HEK293 (cell line): ENCODE data around the gene TRMT112.

Experiments used
- CTCF ChIA-PET: fragments of 350-600 bp; formaldehyde crosslinking; extraction: SDS; loops from one replicate; lab custom pipeline; 2021; ENCODE audit warnings: antibody characterized with exemption; lab: Yijun Ruan, JAX
- POLR2A ChIA-PET: fragments of 300-600 bp; formaldehyde crosslinking; extraction: SDS; loops from one replicate; lab custom pipeline; 2020; ENCODE audit warnings: antibody characterized with exemption, inconsistent platforms; lab: Yijun Ruan, JAX
- H3K27ac ChIP-seq: fragments of 200-500 bp; sonication (Bioruptor generic); 2 replicates; pipeline ENCODE4 v1.5.1; 2014; ENCODE audit warnings: low read depth, low read length, control low read depth, inconsistent platforms; ENCODE audit errors: extremely low read depth
- H3K36me3 ChIP-seq, 2 experiments: fragments of 200-500 bp in 1 of 2; sonication (Bioruptor generic) in 1 of 2; 1 replicate in 1 of 2; 2 replicates in 1 of 2; pipeline ENCODE4 v1.5.1; 2014 to 2017; ENCODE audit warnings: inconsistent platforms in 2 of 2, low read length in 2 of 2; ENCODE audit not compliant: control insufficient read depth in 2 of 2, insufficient read depth in 1 of 2
- H3K4me1 ChIP-seq: fragments of 200-500 bp; sonication (Bioruptor generic); 2 replicates; pipeline ENCODE4 v1.5.1; 2014; ENCODE audit warnings: mild to moderate bottlenecking, low read length, inconsistent platforms; ENCODE audit not compliant: control insufficient read depth, insufficient read depth
- H3K4me3 ChIP-seq: 2 replicates; pipeline ENCODE4 v1.5.1; 2011; ENCODE audit warnings: low read depth, mild to moderate bottlenecking, control low read depth, low read length, moderate library complexity
- H3K9me3 ChIP-seq: fragments of 200-500 bp; sonication (Bioruptor generic); 2 replicates; pipeline ENCODE4 v1.5.1; 2014; ENCODE audit warnings: low read depth, low read length, inconsistent platforms; ENCODE audit not compliant: control insufficient read depth, insufficient read depth
- GLIS2 ChIP-seq: fragments of 450-650 bp; formaldehyde crosslinking; IDR thresholded peaks from 2 replicates; pipeline ENCODE4 v1.5.1; 2016; ENCODE audit warnings: missing biosample characterization, missing genetic modification characterization
- KLF1 ChIP-seq: fragments of 450-650 bp; formaldehyde crosslinking; IDR thresholded peaks from 2 replicates; pipeline ENCODE4 v1.5.1; 2016; ENCODE audit warnings: missing biosample characterization, missing genetic modification characterization
- KLF16 ChIP-seq: fragments of 450-650 bp; formaldehyde crosslinking; IDR thresholded peaks from 2 replicates; pipeline ENCODE4 v1.5.1; 2017; ENCODE audit warnings: missing biosample characterization, missing genetic modification characterization
- KLF17 ChIP-seq: fragments of 450-650 bp; formaldehyde crosslinking; IDR thresholded peaks from 2 replicates; pipeline ENCODE4 v1.5.1; 2016; ENCODE audit warnings: missing biosample characterization, missing genetic modification characterization
- KLF7 ChIP-seq: fragments of 450-650 bp; formaldehyde crosslinking; IDR thresholded peaks from 2 replicates; pipeline ENCODE4 v1.5.1; 2016; ENCODE audit warnings: missing biosample characterization, missing genetic modification characterization, borderline replicate concordance
- SP2 ChIP-seq: fragments of 450-650 bp; formaldehyde crosslinking; IDR thresholded peaks from 2 replicates; pipeline ENCODE4 v1.5.1; 2016; ENCODE audit warnings: missing biosample characterization, missing genetic modification characterization
- YY2 ChIP-seq: fragments of 450-650 bp; formaldehyde crosslinking; IDR thresholded peaks from 2 replicates; pipeline ENCODE4 v1.5.1; 2016; ENCODE audit warnings: missing biosample characterization, missing genetic modification characterization
- ZBTB8A ChIP-seq: fragments of 450-650 bp; formaldehyde crosslinking; IDR thresholded peaks from 2 replicates; pipeline ENCODE4 v1.5.1; 2016; ENCODE audit warnings: missing biosample characterization, missing genetic modification characterization
- ZNF121 ChIP-seq: fragments of 450-650 bp; formaldehyde crosslinking; IDR thresholded peaks from 2 replicates; pipeline ENCODE4 v1.5.1; 2016; ENCODE audit warnings: missing biosample characterization, missing genetic modification characterization
- ZNF169 ChIP-seq: fragments of 450-650 bp; formaldehyde crosslinking; IDR thresholded peaks from 2 replicates; pipeline ENCODE4 v1.5.1; 2016; ENCODE audit warnings: missing biosample characterization, missing genetic modification characterization
- ZNF184 ChIP-seq: fragments of 450-650 bp; IDR thresholded peaks from 2 replicates; pipeline ENCODE4 v1.5.1; 2018; ENCODE audit warnings: missing biosample characterization, mild to moderate bottlenecking, missing genetic modification characterization
- ZNF202 ChIP-seq: fragments of 450-650 bp; formaldehyde crosslinking; IDR thresholded peaks from 2 replicates; pipeline ENCODE4 v1.5.1; 2016; ENCODE audit warnings: missing biosample characterization, missing genetic modification characterization, borderline replicate concordance
- ZNF311 ChIP-seq: fragments of 450-650 bp; formaldehyde crosslinking; IDR thresholded peaks from 2 replicates; pipeline ENCODE4 v1.5.1; 2017; ENCODE audit warnings: missing biosample characterization, missing genetic modification characterization, borderline replicate concordance
- ZNF335 ChIP-seq: fragments of 450-650 bp; formaldehyde crosslinking; conservative IDR thresholded peaks from 2 replicates; pipeline ENCODE4 v1.5.1; 2016; ENCODE audit warnings: missing biosample characterization, missing genetic modification characterization
- ZNF341 ChIP-seq: fragments of 450-650 bp; formaldehyde crosslinking; IDR thresholded peaks from 2 replicates; pipeline ENCODE4; 2016; ENCODE audit warnings: low read depth, missing biosample characterization, missing genetic modification characterization
- ZNF366 ChIP-seq: fragments of 450-650 bp; formaldehyde crosslinking; conservative IDR thresholded peaks from 2 replicates; pipeline ENCODE4 v1.5.1; 2016; ENCODE audit warnings: missing biosample characterization, missing genetic modification characterization
- ZNF398 ChIP-seq: fragments of 450-650 bp; formaldehyde crosslinking; IDR thresholded peaks from 2 replicates; pipeline ENCODE4 v1.5.1; 2017; ENCODE audit warnings: missing biosample characterization, missing genetic modification characterization
- ZNF416 ChIP-seq: fragments of 450-650 bp; formaldehyde crosslinking; IDR thresholded peaks from 2 replicates; pipeline ENCODE4 v1.5.1; 2016; ENCODE audit warnings: missing biosample characterization, missing genetic modification characterization
- ZNF473 ChIP-seq: fragments of 450-650 bp; formaldehyde crosslinking; IDR thresholded peaks from 2 replicates; pipeline ENCODE4 v1.5.1; 2017; ENCODE audit warnings: missing biosample characterization, missing genetic modification characterization
- ZNF560 ChIP-seq: fragments of 450-650 bp; formaldehyde crosslinking; IDR thresholded peaks from 2 replicates; pipeline ENCODE4 v1.5.1; 2017; ENCODE audit warnings: missing biosample characterization, missing genetic modification characterization, borderline replicate concordance
- ZNF777 ChIP-seq: fragments of 450-650 bp; formaldehyde crosslinking; IDR thresholded peaks from 2 replicates; pipeline ENCODE4 v1.5.1; 2017; ENCODE audit warnings: missing biosample characterization, missing genetic modification characterization, borderline replicate concordance
- TF ChIP-seq, protein P1 (sequence below): fragments of 450-650 bp; formaldehyde crosslinking; IDR thresholded peaks from 2 replicates; pipeline ENCODE4 v1.5.1; 2016; ENCODE audit warnings: missing biosample characterization, missing genetic modification characterization, low read depth
- TF ChIP-seq, protein P2 (sequence below): fragments of 450-650 bp; formaldehyde crosslinking; optimal IDR thresholded peaks from 2 replicates; pipeline ENCODE3; 2016; ENCODE audit warnings: missing biosample characterization, mild to moderate bottlenecking, missing genetic modification characterization
- TF ChIP-seq, protein P3 (sequence below): fragments of 450-650 bp; formaldehyde crosslinking; conservative IDR thresholded peaks from 2 replicates; pipeline ENCODE4 v1.5.1; 2016; ENCODE audit warnings: low read depth, missing biosample characterization, missing genetic modification characterization

The TRMT112 gene

GRCh38 chr11:64358907-64359711, 41.8 kb upstream of the TRMT112 start, which contains the start of gene RPS6KA4:
RPS6KA4 (plus strand) TSS chr11:64359162; CDS start chr11:64359236, 74 bp downstream.
- ChIA-PET CTCF (interaction anchor here (0.8 to 7.8 kb wide), 7 partner anchors 25 to 290 kb away, joined by 3 to 81 read pairs (median 4); partner anchors contain the start of genes PRDX5 and TRMT112), POLR2A (interaction anchor here (0.7 to 1.8 kb wide), 2 partner anchors 41 to 90 kb away, joined by 3 to 14 read pairs; partner anchors contain the start of genes PRDX5 and TRMT112)
- H3K9me3 ChIP-seq: no peaks in the 10 kb centered on the region
- peaks cover 0 to 36% of the 10 kb centered on the region in 2 experiments; a peak in 2 of 3 replicates for H3K36me3 ChIP-seq
- H3K27ac ChIP-seq: peak within 1 kb of the TSS; percentile 75; the same call in 1 of the 2 replicates
- peak within 1 kb of the TSS; percentile 83 for H3K4me3 ChIP-seq
- no peaks in the 10 kb centered on the region; the same call in 1 of the 2 replicates for H3K4me1 ChIP-seq
- TF ChIP-seq, protein P1, sequence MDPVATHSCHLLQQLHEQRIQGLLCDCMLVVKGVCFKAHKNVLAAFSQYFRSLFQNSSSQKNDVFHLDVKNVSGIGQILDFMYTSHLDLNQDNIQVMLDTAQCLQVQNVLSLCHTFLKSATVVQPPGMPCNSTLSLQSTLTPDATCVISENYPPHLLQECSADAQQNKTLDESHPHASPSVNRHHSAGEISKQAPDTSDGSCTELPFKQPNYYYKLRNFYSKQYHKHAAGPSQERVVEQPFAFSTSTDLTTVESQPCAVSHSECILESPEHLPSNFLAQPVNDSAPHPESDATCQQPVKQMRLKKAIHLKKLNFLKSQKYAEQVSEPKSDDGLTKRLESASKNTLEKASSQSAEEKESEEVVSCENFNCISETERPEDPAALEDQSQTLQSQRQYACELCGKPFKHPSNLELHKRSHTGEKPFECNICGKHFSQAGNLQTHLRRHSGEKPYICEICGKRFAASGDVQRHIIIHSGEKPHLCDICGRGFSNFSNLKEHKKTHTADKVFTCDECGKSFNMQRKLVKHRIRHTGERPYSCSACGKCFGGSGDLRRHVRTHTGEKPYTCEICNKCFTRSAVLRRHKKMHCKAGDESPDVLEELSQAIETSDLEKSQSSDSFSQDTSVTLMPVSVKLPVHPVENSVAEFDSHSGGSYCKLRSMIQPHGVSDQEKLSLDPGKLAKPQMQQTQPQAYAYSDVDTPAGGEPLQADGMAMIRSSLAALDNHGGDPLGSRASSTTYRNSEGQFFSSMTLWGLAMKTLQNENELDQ (tag by site-specific recombination): no peak
- TF ChIP-seq ZNF560 (tag by site-specific recombination) (no peak), ZNF311 (tag by site-specific recombination) (no peak), SP2 (tag by site-specific recombination) (peak; percentile 24; the same call in 1 of the 2 replicates), GLIS2 (peak; percentile 78; the same call in 1 of the 2 replicates), ZNF169 (tag by site-specific recombination) (no peak), KLF1 (tag by site-specific recombination) (peak; percentile 57), ZNF416 (tag by site-specific recombination) (no peak), ZNF341 (tag by site-specific recombination) (peak; percentile 89), ZNF335 (tag by site-specific recombination) (peak; percentile 99), ZNF184 (tag by site-specific recombination) (0 out of 2 replicates have a peak, but pooled peaks have one; percentile 16), ZNF366 (no peak), KLF16 (tag by site-specific recombination) (0 out of 2 replicates have a peak, but pooled peaks have one; percentile 20), ZBTB8A (tag by site-specific recombination) (peak; percentile 82), KLF7 (tag by site-specific recombination) (no peak), ZNF121 (tag by site-specific recombination) (no peak), ZNF202 (tag by site-specific recombination) (no peak), ZNF777 (no peak), ZNF473 (no peak), ZNF398 (tag by site-specific recombination) (peak; percentile 39; the same call in 1 of the 2 replicates), YY2 (tag by site-specific recombination) (peak; percentile 52; the same call in 1 of the 2 replicates), KLF17 (tag by site-specific recombination) (peak; percentile 76; the same call in 1 of the 2 replicates)
- TF ChIP-seq, protein P2, sequence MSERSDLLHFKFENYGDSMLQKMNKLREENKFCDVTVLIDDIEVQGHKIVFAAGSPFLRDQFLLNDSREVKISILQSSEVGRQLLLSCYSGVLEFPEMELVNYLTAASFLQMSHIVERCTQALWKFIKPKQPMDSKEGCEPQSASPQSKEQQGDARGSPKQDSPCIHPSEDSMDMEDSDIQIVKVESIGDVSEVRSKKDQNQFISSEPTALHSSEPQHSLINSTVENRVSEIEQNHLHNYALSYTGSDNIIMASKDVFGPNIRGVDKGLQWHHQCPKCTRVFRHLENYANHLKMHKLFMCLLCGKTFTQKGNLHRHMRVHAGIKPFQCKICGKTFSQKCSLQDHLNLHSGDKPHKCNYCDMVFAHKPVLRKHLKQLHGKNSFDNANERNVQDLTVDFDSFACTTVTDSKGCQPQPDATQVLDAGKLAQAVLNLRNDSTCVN (tag by site-specific recombination): peak; percentile 64
- TF ChIP-seq, protein P3, sequence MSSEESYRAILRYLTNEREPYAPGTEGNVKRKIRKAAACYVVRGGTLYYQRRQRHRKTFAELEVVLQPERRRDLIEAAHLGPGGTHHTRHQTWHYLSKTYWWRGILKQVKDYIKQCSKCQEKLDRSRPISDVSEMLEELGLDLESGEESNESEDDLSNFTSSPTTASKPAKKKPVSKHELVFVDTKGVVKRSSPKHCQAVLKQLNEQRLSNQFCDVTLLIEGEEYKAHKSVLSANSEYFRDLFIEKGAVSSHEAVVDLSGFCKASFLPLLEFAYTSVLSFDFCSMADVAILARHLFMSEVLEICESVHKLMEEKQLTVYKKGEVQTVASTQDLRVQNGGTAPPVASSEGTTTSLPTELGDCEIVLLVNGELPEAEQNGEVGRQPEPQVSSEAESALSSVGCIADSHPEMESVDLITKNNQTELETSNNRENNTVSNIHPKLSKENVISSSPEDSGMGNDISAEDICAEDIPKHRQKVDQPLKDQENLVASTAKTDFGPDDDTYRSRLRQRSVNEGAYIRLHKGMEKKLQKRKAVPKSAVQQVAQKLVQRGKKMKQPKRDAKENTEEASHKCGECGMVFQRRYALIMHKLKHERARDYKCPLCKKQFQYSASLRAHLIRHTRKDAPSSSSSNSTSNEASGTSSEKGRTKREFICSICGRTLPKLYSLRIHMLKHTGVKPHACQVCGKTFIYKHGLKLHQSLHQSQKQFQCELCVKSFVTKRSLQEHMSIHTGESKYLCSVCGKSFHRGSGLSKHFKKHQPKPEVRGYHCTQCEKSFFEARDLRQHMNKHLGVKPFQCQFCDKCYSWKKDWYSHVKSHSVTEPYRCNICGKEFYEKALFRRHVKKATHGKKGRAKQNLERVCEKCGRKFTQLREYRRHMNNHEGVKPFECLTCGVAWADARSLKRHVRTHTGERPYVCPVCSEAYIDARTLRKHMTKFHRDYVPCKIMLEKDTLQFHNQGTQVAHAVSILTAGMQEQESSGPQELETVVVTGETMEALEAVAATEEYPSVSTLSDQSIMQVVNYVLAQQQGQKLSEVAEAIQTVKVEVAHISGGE (tag by site-specific recombination): peak; percentile 30; the same call in 1 of the 2 replicates
